ENCODE measurements around the gene NUAK1. TPM values are rescaled to one million over a fixed set of nuclear protein-coding genes. Genes with fewer than 3 reads are reported as not detected.
"Not testable (repeated sequence)": the region's sequence is repeated elsewhere in the genome, so short reads cannot be mapped to it uniquely, and the experiment has no call there.

Gene NUAK1
- total RNA-seq, 2 donors from 2014 or later: 16.9 to 30.1 TPM

GRCh38 chr12:106020736-106021135 lies 118.0 kb downstream of the NUAK1 start:
- Histone ChIP-seq H3K36me3 (no peaks in the 10 kb centered on the region), H3K27me3 (no peaks in the 10 kb centered on the region), H3K4me1 (peaks cover 0 to 21% of the 10 kb centered on the region in 2 donors), H3K9me3 (peaks cover 0 to 9% of the 10 kb centered on the region in 2 donors), H3K27ac (no peak overlapping the region), H3K4me3 (no peak overlapping the region)
- DNase-seq (ENCODE audit: low spot score): no peak
- TF ChIP-seq, protein P1, sequence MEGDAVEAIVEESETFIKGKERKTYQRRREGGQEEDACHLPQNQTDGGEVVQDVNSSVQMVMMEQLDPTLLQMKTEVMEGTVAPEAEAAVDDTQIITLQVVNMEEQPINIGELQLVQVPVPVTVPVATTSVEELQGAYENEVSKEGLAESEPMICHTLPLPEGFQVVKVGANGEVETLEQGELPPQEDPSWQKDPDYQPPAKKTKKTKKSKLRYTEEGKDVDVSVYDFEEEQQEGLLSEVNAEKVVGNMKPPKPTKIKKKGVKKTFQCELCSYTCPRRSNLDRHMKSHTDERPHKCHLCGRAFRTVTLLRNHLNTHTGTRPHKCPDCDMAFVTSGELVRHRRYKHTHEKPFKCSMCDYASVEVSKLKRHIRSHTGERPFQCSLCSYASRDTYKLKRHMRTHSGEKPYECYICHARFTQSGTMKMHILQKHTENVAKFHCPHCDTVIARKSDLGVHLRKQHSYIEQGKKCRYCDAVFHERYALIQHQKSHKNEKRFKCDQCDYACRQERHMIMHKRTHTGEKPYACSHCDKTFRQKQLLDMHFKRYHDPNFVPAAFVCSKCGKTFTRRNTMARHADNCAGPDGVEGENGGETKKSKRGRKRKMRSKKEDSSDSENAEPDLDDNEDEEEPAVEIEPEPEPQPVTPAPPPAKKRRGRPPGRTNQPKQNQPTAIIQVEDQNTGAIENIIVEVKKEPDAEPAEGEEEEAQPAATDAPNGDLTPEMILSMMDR (IDR thresholded peaks at IDR 0.05): no peak

DNA sequence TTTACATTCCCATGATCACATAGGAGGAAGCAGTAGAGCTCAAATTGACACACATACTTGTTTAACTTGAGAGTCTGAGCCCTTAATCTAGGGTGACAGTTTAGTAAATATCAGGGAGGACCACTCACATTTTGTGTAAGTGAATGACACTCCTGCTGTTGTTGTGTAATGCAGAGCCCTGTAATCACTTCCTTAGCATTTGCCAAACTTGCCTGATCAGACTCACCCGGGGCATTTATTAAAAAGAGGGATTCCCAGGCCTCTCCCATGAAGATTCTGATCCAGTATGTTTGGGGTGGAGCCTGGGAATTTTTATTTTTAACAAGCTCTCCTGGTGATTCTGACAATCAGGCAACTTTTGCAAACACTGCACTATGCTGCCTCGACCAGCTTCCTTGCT lies 119.6 kb downstream of the NUAK1 start:
- H3K36me3 ChIP-seq: no peaks in the 10 kb centered on the region
- H3K4me3 ChIP-seq: no peak overlapping the region
- peaks cover 0 to 21% of the 10 kb centered on the region in 2 donors for H3K4me1 ChIP-seq
- no peak overlapping the region for H3K27ac ChIP-seq
- no peaks in the 10 kb centered on the region for H3K27me3 ChIP-seq
- peaks cover 0 to 9% of the 10 kb centered on the region in 2 donors for H3K9me3 ChIP-seq
- DNase-seq (ENCODE audit: low spot score): no peak
- TF ChIP-seq, protein P1 (IDR thresholded peaks at IDR 0.05): no peak

DNA sequence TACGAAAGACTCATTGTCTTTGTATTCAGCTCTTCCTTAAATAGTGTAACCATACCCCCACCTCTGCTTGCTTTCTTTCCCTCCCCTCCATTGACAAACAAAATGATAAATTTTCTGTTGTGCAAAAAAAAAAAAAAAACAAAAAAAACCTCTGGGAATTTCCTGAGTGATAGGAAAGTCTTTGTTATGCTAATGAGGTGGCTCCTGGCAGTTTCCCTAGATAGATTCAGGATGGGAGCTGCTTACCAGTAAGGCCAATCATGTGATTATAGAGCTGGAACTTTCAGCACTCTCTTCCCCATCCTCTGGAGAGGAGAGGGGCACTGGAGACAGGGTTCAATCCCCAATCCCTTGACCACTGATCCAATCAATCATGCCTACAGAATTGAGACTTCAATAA lies 120.5 kb downstream of the NUAK1 start:
- Histone ChIP-seq H3K9me3 (peaks cover 0 to 9% of the 10 kb centered on the region in 2 donors), H3K4me1 (peaks cover 0 to 21% of the 10 kb centered on the region in 2 donors), H3K27me3 (no peaks in the 10 kb centered on the region), H3K4me3 (no peak overlapping the region), H3K36me3 (no peaks in the 10 kb centered on the region), H3K27ac (no peak overlapping the region)
- TF ChIP-seq, protein P1 (IDR thresholded peaks at IDR 0.05): no peak
- DNase-seq (ENCODE audit: low spot score): no peak

DNA sequence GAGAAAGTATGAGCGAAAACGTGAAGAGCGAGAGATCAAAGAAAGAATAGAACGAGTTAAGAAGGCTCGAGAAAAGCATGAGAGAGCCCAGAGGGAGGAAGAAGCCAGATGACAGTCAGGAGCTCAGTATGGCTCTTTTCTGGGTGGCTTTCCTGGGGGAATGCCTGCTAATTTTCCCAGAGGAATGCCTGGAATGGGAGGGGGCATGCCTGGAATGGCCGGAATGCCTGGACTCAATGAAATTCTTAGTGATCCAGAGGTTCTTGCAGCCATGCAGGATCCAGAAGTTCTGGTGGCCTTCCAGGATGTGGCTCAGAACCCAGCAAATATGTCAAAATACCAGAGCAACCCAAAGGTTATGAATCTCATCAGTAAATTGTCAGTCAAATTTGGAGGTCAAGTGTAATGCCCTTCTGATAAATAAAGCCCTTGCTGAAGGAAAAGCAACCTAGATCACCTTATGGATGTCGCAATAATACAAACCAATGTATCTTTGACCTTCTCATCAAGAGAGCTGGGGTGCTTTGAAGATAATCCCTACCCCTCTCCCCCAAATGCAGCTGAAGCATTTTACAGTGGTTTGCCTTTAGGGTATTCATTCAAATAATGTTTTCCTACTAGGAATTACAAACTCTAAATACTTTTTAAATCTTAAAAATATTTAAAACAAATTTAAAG lies 122.0 kb downstream of the NUAK1 start:
- H3K36me3 ChIP-seq; H3K27ac ChIP-seq; DNase-seq (ENCODE audit: low spot score); H3K27me3 ChIP-seq; H3K9me3 ChIP-seq; H3K4me3 ChIP-seq: not testable (repeated sequence)
- H3K4me1 ChIP-seq: peaks cover 0 to 15% of the 10 kb centered on the region in 2 donors

- TF ChIP-seq, protein P1 (IDR thresholded peaks at IDR 0.05): no peak
- no peak for DNase-seq (ENCODE audit: low spot score)
- H3K4me3 ChIP-seq: no peak overlapping the region
- H3K4me1 ChIP-seq: peaks cover 0 to 4% of the 10 kb centered on the region in 2 donors
- H3K27ac ChIP-seq: no peak overlapping the region
- H3K36me3 ChIP-seq: no peaks in the 10 kb centered on the region
- H3K9me3 ChIP-seq: peaks cover 0 to 9% of the 10 kb centered on the region in 2 donors
- H3K27me3 ChIP-seq: no peaks in the 10 kb centered on the region
Observed at GRCh38 chr12:106015646-106016045, 123.1 kb downstream of the NUAK1 start.

GRCh38 chr12:106013941-106014340 lies 124.8 kb downstream of the NUAK1 start:
- H3K36me3 ChIP-seq: no peaks in the 10 kb centered on the region
- H3K4me1 ChIP-seq: no peaks in the 10 kb centered on the region
- peaks cover 0 to 7% of the 10 kb centered on the region in 2 donors for H3K9me3 ChIP-seq
- H3K27me3 ChIP-seq: no peaks in the 10 kb centered on the region
- H3K27ac ChIP-seq: no peak overlapping the region
- no peak for DNase-seq (ENCODE audit: low spot score)
- TF ChIP-seq, protein P1 (IDR thresholded peaks at IDR 0.05): no peak
- H3K4me3 ChIP-seq: no peak overlapping the region

Other genes with a start within 250 kb of the NUAK1 start
- 10 to 100 TPM; 50.1 to 56.8 TPM for gene CKAP4, start 109.1 kb upstream of the NUAK1 start, total RNA-seq
- 10 to 100 TPM; 34.0 to 59.1 TPM for gene TCP11L2, start 163.8 kb upstream of the NUAK1 start, total RNA-seq
- gene POLR3B, start 218.8 kb upstream of the NUAK1 start, total RNA-seq: 10 to 100 TPM in 1 of 2 donors, 1 to 10 TPM in 1; 6.0 to 10.7 TPM

Measured in right atrium auricular region (tissue), 2 donors.